ENCODE data around the gene REM2.

GRCh38 chr14:22835505-22835904 lies 47.5 kb upstream of the REM2 start:
- TF ChIP-seq CTCF (conservative IDR thresholded peaks at IDR 0.05; ENCODE audit: low read length) (no peak), EZH2phosphoT487 (IDR thresholded peaks at IDR 0.05; ENCODE audit: borderline replicate concordance) (no peak)

Measured in Loucy (cell line).